Embryonic facial prominence (tissue), 1 donor: ENCODE results near the gene CHI3L1.

Experiments
- DNase-seq: peaks from one replicate; pipeline ENCODE4 v3.0.0-alpha.2; 2016; ENCODE audit errors: extremely low spot score

CHI3L1 gene

DNA sequence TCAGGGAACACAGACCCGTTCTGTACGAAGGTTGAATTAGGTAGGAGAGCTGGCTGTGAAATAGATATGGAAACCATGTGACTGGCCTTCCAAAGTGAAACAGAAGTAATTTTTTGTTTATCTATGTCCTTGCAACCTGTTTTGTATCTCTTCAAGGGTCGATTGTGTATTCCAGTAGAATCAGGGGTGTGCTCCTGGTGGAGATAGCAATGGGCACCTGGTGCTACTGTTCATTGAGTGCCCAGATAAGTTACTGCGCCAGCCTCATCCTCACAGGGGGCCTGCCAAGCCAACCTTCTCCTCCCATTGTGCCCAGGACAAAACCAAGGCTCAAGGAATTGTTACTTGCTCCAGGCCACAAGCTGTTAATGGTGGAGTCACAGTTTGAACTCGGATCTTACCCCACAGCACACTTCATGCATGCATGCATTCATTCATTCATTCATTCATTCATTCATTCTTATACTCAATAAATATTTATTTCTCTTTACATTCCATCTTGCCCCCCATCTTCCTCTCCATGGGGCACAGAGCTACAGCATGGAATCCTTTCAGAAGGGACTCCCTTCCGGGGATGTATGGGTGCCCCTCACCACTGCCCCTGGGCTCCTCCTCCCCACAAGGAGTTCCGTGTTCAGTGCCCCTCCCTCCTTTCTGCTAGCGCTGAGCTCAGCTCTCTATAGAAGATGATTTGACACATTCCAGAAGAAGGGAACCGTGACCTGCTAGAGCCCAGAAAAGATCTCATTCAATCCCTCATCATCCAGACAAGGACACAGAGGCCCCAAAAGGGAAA, 34.9 kb downstream of the CHI3L1 start:
- DNase-seq, result no peak

- no peak for DNase-seq
Observed at GRCh38 chr1:203150511-203151297, 35.8 kb downstream of the CHI3L1 start.

DNA sequence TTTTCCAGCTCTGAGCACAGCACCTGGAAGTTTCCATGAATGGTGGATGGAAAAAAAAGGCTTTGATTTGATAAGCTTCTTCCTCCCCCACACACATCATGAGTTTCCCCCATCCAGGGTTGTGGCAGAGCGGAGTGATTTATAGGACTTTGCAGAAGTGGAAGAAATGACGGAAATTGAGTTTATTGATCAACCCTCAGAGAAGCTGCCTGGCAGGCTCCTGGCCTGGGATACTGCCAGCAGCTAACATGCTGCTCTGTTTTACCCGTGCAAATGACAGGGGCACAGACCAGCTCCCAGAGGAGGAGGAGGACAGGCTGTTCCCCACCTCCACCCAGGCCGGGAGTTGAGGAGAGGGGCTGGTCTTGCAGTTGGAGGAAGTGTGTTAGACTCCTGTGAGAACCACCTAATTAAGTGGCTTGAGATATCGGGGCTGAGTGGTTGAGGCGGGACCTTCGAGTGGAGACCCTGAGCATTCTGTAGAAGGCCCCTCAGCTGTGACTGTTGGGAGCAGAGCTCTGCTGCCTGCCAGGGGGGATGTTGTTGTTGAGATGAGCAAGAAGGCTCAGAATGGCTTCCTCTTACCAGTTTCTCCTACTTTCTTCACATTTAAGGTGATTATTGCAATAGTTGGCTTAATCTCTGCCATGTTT, 37.2 kb downstream of the CHI3L1 start:
- DNase-seq, result no peak

DNA sequence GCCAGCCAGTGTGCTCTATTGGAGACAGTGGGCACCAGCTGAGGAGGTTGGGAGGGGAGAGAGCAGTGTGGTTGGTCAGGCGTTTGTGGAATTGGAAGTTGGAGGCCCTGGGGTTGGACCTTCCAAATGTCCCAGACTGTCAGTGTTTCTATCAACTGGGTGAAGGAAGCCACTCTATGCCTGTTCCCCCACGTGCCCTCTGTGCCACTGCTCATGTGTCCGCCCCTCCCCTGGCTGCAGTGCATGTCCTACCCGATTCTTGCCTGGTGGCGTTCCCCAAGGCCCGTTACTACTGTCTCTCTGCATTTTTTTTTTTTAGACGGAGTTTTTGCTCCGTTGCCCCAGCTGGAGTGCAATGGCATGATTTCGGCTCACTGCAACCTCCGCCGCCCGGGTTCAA, 37.9 kb downstream of the CHI3L1 start:
- no peak for DNase-seq

DNA sequence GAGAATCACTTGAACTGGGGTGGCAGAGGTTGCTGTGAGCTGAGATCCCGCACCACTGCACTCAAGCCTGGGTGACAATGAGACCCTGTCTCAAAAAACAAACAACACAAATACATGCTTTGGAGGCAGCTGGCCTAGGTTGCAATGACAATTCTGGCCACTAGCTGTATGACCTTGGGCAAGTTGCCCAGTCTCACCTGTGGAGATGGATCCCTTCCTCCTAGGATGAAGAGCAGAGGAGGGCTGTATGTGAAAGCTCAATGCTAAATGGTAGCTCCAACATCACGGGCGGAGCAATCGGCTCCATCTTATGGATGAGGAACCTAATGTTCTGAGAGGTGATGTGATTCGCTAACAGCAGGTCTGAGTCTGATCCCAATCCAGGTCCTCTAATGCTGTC, 38.4 kb downstream of the CHI3L1 start:
- no peak for DNase-seq

DNA sequence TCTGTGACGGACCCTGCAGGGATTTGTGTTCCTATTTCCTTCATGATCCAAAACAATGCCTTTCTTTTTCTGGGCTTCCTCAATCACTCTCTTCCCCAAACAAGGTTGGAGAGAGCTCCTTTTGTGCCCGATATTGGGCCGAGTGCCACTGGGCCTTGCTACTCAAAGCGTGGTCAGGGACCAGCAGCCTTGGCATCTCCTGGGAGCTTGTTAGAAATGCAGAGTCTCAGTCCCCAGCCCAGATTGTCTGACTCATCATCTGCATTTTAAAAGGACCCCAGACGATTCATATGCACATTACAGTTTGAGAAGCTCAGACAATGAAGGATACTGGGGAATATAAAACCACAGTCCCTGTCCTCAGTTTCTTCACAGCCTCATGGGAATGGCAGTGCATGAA, 39.1 kb downstream of the CHI3L1 start:
- DNase-seq, result no peak

DNA sequence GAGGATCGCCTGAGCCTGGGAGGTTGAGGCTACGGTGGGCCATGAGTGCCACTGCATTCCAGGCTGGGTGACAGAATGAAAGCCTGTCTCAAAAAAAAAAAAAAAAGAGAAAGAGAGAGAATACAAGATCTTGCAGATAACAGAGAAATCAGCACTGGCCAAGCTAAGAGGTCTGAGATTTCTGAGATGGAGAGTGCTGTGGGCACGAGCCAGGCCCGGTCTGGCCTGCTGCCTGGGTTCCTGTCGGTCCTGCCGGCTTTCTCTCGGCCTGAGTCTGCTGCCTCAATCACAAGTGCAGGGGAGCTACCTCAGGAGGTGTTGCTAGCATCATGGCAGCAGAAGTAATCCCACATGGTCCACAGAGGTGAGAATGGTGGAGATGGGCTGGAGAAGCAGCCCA, 40.0 kb downstream of the CHI3L1 start:
- no peak for DNase-seq

DNA sequence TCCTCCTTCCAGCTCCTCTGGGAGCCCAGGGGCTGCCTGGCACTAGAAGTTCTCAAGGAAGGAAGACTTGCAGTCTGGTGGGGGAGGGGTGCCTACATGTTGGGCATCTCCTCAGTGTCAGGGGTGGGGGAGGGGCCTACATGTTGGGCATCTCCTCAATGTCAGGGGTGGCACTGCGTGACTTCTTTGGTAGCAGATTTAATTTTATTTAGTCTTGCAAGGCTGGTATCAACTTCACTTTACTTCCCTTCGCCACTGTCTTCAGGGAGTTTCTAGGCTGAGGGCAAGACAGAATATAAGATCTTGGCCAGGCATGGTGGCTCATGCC, 40.5 kb downstream of the CHI3L1 start:
- DNase-seq, result no peak

GRCh38 chr1:203145321-203146041, 41.0 kb downstream of the CHI3L1 start:
- DNase-seq, result no peak

- DNase-seq, result no peak
Observed at GRCh38 chr1:203144661-203145060, 41.8 kb downstream of the CHI3L1 start.

DNA sequence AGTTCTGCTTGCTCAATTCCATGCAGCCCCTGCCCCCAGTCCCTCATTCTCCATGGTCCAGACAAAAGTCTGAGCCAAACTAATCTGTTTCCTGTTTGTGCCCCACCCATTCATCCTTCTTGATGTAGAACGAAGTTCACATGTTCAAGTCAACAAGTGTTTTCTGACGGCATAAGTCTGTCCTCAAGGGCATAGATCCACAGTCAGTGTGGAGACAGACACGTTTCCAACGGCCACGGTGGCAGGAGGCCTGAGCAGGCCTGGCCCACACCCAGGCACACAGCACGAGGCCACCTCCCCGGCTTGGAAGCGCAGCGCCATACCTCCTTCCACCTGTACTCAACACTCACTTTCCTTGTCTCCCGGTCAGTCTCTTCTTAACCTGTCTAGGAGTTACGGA, 42.9 kb downstream of the CHI3L1 start:
- no peak for DNase-seq

GRCh38 chr1:203142684-203143408, 43.7 kb downstream of the CHI3L1 start:
- DNase-seq, result no peak

- DNase-seq, result no peak
Observed at GRCh38 chr1:203142124-203142523, 44.4 kb downstream of the CHI3L1 start.

- DNase-seq, result no peak
Observed at GRCh38 chr1:203140743-203141520, 45.6 kb downstream of the CHI3L1 start.

DNA sequence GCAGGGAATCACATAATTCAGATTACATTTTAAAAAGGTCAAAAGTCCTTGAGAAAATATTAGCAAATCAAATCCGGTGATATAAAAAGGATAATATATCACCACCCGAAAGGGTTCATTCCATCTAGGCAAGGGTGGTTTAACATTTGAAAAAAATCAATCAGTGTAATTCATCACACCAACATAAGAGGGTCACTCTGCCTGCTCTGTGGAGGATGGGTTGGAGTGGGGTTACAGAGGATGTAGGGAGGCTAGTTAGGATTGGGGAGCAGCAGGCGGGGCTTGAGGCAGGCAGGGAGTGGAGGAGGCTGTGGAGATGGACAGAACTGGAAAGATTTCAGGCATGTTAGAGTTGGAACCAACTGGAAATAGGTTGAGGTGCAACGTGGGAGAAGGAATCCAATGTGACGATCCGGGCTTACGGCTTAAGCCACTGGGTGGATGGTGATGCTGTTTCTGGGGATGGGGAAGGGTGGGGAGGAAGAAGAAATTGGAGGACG, 46.5 kb downstream of the CHI3L1 start:
- DNase-seq, result no peak

DNA sequence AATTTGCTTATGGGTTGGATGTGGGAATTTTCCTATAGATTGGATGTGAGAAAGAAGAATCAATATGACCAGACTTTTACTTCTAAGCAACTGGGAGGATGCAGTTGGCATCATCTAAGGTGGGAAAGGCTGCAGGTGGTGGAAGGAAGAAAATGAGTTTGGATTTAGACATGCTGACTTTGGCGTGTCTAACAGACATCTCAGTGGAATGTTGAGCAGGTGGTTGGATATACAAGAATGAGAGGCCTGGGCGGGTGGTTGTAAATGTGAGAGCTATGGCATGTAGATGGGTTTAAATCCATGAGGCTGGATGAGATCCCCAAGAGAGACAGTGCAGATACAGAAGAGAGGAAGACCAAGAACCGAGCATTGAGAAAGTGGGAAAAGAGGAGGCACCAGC, 48.4 kb downstream of the CHI3L1 start:
- no peak for DNase-seq

DNA sequence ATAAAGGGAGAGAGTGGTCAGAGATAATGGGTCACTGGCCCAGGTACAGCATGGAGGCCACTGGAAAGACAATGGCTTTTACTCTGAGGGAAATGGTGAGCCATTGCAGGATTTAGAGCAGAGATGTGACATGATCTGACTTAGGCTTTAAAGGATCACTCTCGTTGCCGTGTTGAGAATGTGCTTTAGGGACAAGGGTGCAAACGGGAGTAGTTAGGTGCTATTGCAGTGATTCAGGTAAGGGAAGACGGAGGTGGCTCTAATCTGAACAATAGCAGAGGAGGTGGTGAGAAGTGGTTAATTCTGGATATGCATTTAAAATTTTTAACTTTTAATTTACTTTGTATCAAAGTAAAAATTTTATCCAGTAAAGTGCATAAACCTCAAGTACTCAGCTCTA, 49.2 kb downstream of the CHI3L1 start:
- DNase-seq, result no peak

DNA sequence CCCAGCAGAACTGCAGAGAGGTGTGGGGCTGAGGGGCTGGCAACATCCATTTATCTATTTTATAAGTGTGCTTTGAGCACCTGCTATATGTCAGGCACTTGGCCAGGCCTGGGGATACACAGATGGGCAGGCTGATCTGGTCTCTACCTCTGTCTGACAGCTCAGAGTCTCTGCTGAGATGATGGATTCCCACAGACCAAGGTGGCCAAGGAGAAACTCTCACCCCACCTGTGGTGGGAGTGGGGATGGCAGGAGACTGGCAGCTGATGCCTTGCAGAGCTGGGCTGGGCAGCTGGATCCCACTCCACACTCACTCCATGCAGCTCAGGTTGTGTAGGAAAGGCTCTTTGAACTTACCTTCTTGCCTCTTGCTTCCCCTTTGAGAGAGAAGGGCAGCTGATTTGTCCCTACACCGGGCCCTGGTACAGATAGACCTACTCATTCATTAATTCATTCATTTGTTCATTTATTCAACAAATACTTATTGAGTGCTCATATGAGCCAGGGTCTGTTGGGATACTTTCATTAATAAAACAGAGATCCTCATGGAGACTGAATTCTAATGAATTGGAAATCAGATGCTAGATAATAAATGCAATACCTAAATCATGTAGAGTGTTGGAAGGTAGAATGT, 50.0 kb downstream of the CHI3L1 start:
- DNase-seq, result no peak

GRCh38 chr1:203135636-203136305, 50.7 kb downstream of the CHI3L1 start:
- no peak for DNase-seq
